Epithelial cell of esophagus (primary cell): ENCODE data around the gene PARN.
A peak's percentile ranks its signal among the peaks of the same experiment; 100 is the strongest.

ENCODE experiments used
- DNase-seq: peaks from one replicate; pipeline ENCODE4 v3.0.0; 2010; ENCODE audit warnings: low read depth
- H3K4me3 ChIP-seq: 2 replicates; pipeline ENCODE4 v1.5.1; 2011; ENCODE audit warnings: mild to moderate bottlenecking, low read length, control low read depth
- TF ChIP-seq, protein P1 (sequence below): IDR thresholded peaks from 2 replicates; pipeline ENCODE4 v1.5.1; 2011; ENCODE audit warnings: low read depth, mild to moderate bottlenecking, low read length, control low read depth, inconsistent platforms; ENCODE audit not compliant: insufficient read depth; ENCODE audit errors: missing control alignments

Gene PARN

DNA sequence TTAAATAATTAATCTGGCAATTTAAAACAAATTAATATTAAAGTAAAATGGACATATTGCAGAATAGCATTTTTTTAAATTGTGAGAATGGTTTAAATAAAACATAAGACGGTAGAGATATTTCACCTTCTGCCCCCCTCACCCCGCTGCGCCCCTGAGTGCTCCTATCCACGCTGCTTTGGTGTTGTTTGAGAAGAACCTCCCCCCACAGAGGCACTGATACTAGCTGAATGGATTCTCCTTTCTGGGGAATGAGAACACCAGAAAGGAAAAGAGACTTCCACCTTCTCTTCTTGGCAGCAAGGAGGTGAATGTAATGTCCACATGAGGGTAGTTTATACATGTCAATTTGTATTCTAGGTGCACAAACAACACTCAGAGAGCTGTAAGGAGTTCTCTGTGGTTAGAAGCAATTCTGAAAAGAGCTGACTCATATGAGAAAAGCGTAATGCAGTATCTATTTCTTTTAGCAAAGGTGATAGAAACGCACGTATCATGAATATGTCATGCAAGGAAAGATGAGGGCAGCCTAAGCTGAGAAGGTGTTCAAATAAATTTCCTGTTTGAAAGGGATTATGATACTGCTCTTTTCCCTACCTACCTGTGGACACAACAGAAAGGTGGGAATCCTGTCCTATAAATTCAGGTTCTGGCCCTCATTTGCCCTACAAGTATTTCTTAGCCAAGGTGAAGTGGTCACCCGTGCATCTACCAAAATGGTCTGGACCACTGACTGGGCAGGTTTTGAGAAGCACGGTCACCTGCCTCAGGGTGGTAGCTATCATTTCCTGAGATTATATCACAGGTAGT lies 126.9 kb downstream of the PARN start:
- TF ChIP-seq, protein P1, sequence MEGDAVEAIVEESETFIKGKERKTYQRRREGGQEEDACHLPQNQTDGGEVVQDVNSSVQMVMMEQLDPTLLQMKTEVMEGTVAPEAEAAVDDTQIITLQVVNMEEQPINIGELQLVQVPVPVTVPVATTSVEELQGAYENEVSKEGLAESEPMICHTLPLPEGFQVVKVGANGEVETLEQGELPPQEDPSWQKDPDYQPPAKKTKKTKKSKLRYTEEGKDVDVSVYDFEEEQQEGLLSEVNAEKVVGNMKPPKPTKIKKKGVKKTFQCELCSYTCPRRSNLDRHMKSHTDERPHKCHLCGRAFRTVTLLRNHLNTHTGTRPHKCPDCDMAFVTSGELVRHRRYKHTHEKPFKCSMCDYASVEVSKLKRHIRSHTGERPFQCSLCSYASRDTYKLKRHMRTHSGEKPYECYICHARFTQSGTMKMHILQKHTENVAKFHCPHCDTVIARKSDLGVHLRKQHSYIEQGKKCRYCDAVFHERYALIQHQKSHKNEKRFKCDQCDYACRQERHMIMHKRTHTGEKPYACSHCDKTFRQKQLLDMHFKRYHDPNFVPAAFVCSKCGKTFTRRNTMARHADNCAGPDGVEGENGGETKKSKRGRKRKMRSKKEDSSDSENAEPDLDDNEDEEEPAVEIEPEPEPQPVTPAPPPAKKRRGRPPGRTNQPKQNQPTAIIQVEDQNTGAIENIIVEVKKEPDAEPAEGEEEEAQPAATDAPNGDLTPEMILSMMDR, result no peak
- DNase-seq, result peak; percentile 93
- no peak overlapping the region for H3K4me3 ChIP-seq

DNA sequence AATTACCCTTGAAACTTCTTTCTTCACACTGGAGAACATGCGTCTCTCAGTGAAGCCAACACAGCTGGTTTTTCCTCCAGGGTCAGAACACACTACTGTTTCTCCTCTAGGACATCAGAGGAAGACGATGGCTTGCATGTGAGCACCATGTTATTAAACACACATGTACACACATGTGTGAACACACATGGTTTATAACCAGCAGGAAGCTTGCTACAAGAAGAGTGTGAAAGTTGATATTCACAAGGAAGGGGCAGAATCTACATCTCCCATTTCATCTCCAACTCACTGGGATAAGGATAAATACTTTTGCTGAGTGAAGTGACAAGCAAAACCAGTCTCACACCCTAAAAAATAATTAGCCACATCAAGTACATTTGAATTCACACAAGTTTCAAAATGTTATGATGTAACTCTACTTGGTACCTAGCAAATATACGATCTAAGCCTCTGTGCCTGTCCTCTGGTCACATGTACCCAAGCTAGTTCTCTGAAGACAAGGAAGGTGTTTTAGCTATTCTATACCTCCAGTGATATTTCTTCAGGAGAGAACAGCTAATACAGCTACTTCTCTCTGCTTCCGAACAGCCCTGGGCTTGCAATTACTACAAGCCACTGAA lies 127.7 kb downstream of the PARN start:
- TF ChIP-seq, protein P1, result no peak
- no peak overlapping the region for H3K4me3 ChIP-seq
- DNase-seq, result peak; percentile 39

DNA sequence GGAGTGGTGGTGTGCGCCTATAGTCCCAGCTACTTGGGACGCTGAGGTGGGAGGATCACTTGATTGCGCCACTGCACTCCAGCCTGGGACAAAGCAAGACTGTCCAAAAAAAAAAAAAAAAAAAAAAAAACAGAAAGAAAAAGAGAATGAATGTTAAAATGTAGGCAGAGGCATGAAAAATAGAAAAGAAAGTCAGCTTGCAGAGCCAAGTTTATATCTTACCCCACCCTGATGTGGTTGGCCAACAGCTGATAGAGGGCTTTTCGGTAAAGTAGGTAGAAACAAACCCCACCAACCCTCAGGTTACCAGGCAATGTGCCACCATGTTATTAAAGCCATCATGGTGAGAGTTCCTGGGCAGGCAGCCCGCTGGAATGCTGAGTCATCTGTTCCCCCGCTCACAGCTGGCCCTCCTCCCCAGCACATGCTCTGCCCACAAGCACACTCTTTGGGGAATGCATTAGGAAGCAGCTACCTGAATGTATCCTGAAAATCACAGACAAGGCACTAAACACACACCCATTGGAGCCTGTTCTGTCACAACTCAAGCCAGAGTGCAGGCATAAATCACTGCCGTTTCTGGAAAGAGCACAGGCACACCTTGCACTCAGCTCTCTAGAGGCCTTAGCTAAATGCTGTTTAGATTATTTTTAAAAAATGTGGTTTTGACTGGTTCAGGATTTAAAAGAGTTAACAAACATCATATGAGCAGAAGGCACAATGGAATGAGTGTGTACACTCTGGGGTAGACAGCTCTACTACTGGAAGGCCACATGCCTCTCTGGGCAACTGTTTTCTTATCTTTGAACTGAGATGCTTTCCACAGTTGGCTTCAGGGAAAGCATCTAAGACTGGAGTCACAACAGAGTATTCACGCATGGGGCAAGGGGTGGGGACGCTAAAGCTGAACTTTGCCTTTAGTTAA lies 128.5 kb downstream of the PARN start:
- DNase-seq, result peak; percentile 96
- TF ChIP-seq, protein P1, result no peak
- H3K4me3 ChIP-seq, result no peak overlapping the region

DNA sequence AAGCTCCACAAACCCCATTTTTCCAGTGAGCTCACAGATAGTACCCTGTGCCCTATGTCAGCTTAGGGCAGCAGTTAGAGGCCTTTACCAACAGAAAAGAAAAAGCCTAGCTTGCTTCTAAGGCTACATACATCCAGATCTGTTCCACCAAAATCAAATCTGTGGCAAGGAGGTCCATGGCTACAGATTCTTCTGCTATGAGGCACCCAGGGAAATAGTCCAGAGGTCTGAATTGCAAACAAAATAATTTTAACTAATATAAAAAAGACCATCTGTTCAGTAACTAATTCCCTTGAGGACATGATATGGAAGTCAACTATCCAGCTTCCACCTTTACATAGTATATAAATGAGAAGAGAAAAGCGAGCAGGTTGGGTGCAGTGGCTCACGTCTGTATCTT lies 129.3 kb downstream of the PARN start:
- no peak overlapping the region for H3K4me3 ChIP-seq
- TF ChIP-seq, protein P1, result no peak
- no peak for DNase-seq

DNA sequence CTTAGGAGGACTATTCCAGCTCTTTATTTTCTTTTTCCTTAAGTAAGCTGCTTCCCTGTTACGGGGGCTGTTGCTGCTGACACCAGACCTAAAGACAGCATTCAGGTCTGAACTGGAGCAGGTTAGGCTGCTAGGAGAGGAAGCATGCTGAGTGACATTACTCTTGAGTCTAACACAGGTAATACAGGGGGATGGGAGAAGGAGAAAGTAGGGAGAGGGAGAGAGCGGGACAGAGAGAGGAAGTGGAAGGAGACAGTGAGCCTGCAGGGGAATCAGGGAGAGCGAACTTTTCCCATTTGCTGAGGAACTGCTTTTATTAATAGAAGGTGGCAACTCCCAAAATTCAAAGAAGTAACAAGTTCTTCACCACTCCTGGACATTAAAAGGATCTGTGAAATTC lies 130.9 kb downstream of the PARN start:
- DNase-seq, result no peak

More for the DNA sequence above, 130.9 kb downstream of the PARN start:
- TF ChIP-seq, protein P1, result no peak
- no peak overlapping the region for H3K4me3 ChIP-seq
